ENCODE data around the gene SMARCA2.

- TF ChIP-seq SUZ12 (IDR thresholded peaks at IDR 0.05; ENCODE audit: extremely low read depth, insufficient read depth, insufficient read length), result no peak
- TF ChIP-seq YY1 (IDR thresholded peaks at IDR 0.05; ENCODE audit: insufficient read depth, insufficient read length), result no peak
Measured at GRCh38 chr9:2040828-2041227, 25.7 kb downstream of the SMARCA2 start.
